Activated CD8-positive, alpha-beta T cell treated with anti-CD3 and anti-CD28 coated beads, Interleukin-2, amount 10 ng/mL, durations not matched to agents 7 days and 5 days (primary cell): ENCODE results near the gene WDR19. TPM values are rescaled to one million over a fixed set of nuclear protein-coding genes. Genes with fewer than 3 reads are reported as not detected.
"Not testable (repeated sequence)": the region's sequence is repeated elsewhere in the genome, so short reads cannot be mapped to it uniquely, and the experiment has no call there.

Source experiments
- ATAC-seq: fragments of 150-1000 bp; cut with Tn5 transposase; one replicate; pipeline ENCODE4 v1.10.0; 2021; ENCODE audit warnings: moderate library complexity
- CTCF ChIA-PET: fragments of 350-600 bp; sonication (Branson Sonifier 250); formaldehyde crosslinking; loops from one replicate; lab custom pipeline; 2021; ENCODE audit warnings: antibody characterized with exemption; lab: Charles Lee
- POLR2A ChIA-PET: fragments of 350-600 bp; sonication (Branson Sonifier 250); formaldehyde crosslinking; loops from one replicate; lab custom pipeline; 2021; ENCODE audit warnings: antibody characterized with exemption; lab: Charles Lee
- DNase-seq: peaks from one replicate; pipeline ENCODE4 v3.0.0-alpha.2; 2020
- H3K27ac Mint-ChIP-seq: one replicate; pipeline ENCODE4 v1.8.0; 2021; ENCODE audit warnings: mild to moderate bottlenecking, mixed read lengths
- H3K27me3 Mint-ChIP-seq: one replicate; pipeline ENCODE4 v1.8.0; 2021; ENCODE audit warnings: low read depth, mixed read lengths
- H3K36me3 Mint-ChIP-seq: one replicate; pipeline ENCODE4 v1.8.0; 2021; ENCODE audit warnings: low read depth, mixed read lengths
- H3K4me1 Mint-ChIP-seq: one replicate; pipeline ENCODE4 v1.8.0; 2021; ENCODE audit warnings: low read depth, mixed read lengths
- H3K4me3 Mint-ChIP-seq: one replicate; pipeline ENCODE4 v1.8.0; 2021; ENCODE audit warnings: mild to moderate bottlenecking, mixed read lengths
- H3K9me3 Mint-ChIP-seq: one replicate; pipeline ENCODE4 v1.8.0; 2022; ENCODE audit warnings: mixed read lengths; ENCODE audit not compliant: insufficient read depth
- total RNA-seq, 2 experiments: library from RNA; stranded (reverse); gene quantifications; one replicate each; pipeline ENCODE4 v1.2.3, GENCODE V29; 2021

Gene WDR19
- total RNA-seq, 2 experiments from 2014 or later, result 6.0 to 6.5 TPM

DNA sequence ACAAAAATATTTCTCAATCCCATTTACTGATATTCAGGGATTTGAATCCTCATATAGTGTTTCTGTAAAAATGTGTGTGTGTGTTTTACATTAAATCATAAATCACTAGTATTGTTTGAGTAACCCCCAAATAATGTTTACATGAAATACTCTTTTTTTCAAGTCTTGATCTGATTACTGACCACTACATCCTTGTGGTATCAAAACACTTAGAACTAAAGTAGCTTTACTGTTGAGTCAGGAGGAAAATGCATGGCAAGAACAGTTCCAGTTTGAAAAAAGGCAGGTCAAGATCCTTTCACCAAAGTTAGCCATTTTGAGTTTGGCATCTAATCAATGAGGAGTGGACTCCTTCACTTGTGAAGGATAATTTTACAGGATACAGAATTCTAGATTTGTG lies 3.6 kb upstream of the WDR19 start:
- ChIA-PET POLR2A (no interaction called here), CTCF (interaction anchor here (2.3 kb wide), 1 partner anchor 276 kb away, joined by 6 read pairs; no protein-coding TSS in a partner anchor)
- no peak for ATAC-seq
- Mint-ChIP-seq H3K4me1 (peaks cover 10% of the 10 kb centered on the region), H3K27ac (no peak overlapping the region), H3K4me3 (no peak overlapping the region), H3K27me3 (peaks cover 21% of the 10 kb centered on the region), H3K9me3 (no peaks in the 10 kb centered on the region), H3K36me3 (no peaks in the 10 kb centered on the region)
- DNase-seq, result no peak

DNA sequence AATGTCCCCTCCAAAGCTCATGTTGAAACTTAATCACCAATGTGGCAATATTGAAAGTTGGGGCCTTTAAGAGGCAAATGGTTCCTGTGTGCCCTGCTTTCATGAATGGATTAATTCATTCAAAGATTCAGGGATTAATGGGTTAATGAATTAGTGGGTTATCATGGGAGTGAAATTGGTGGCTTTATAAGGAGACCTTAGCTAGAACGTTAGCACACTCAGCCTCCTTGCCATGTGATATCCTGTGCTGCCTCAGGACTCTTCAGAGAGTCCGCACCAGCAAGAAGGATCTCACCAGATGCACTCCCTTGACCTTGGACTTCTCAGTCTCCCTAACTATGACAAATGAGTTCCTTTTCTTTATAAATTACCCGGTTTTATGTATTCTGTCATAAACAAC lies 2.6 kb upstream of the WDR19 start:
- H3K27ac Mint-ChIP-seq, result no peak overlapping the region
- ChIA-PET CTCF (interaction anchor here (2.3 kb wide), 1 partner anchor 277 kb away, joined by 6 read pairs; no protein-coding TSS in a partner anchor), POLR2A (no interaction called here)
- H3K9me3 Mint-ChIP-seq, result no peaks in the 10 kb centered on the region
- DNase-seq (no peak), ATAC-seq (no peak)
- H3K4me1 Mint-ChIP-seq, result peaks cover 11% of the 10 kb centered on the region
- H3K4me3 Mint-ChIP-seq, result no peak overlapping the region
- H3K36me3 Mint-ChIP-seq, result no peaks in the 10 kb centered on the region
- peaks cover 16% of the 10 kb centered on the region for H3K27me3 Mint-ChIP-seq

GRCh38 chr4:39180629-39181028 lies 1.7 kb upstream of the WDR19 start:
- CTCF ChIA-PET, result not testable (repeated sequence)

GRCh38 chr4:39181520-39181904 lies 817 bp upstream of the WDR19 start:
- H3K4me1 Mint-ChIP-seq, result peaks cover 11% of the 10 kb centered on the region
- DNase-seq, result no peak
- H3K27ac Mint-ChIP-seq, result no peak overlapping the region
- H3K9me3 Mint-ChIP-seq, result no peaks in the 10 kb centered on the region
- CTCF ChIA-PET, result interaction anchor here (0.7 to 1.7 kb wide), 10 partner anchors 10 to 519 kb away, joined by 3 to 6 read pairs (median 4); partner anchors contain the start of gene TLR1
- H3K36me3 Mint-ChIP-seq, result no peaks in the 10 kb centered on the region
- POLR2A ChIA-PET, result interaction anchor here (1.2 kb wide), 1 partner anchor 277 kb away, joined by 3 read pairs; the partner anchor contains the start of genes LIAS and RPL9
- no peak for ATAC-seq
- H3K4me3 Mint-ChIP-seq, result no peak overlapping the region
- H3K27me3 Mint-ChIP-seq, result peaks cover 6% of the 10 kb centered on the region

More at GRCh38 chr4:39180629-39181028, 1.7 kb upstream of the WDR19 start:
- H3K4me3 Mint-ChIP-seq, POLR2A ChIA-PET, H3K9me3 Mint-ChIP-seq, DNase-seq, ATAC-seq, H3K27me3 Mint-ChIP-seq, H3K27ac Mint-ChIP-seq, H3K36me3 Mint-ChIP-seq: not testable (repeated sequence)
- H3K4me1 Mint-ChIP-seq, result peaks cover 11% of the 10 kb centered on the region

- H3K4me1 Mint-ChIP-seq, result no peaks in the 10 kb centered on the region
- ChIA-PET POLR2A (no interaction called here), CTCF (interaction anchor here (1.0 kb wide), 1 partner anchor 18 kb away, joined by 3 read pairs; no protein-coding TSS in a partner anchor)
- H3K27ac Mint-ChIP-seq, result no peak overlapping the region
- DNase-seq (no peak), ATAC-seq (no peak)
- no peaks in the 10 kb centered on the region for H3K9me3 Mint-ChIP-seq
- peaks cover 2% of the 10 kb centered on the region for H3K36me3 Mint-ChIP-seq
- no peaks in the 10 kb centered on the region for H3K27me3 Mint-ChIP-seq
- no peak overlapping the region for H3K4me3 Mint-ChIP-seq
Measured at GRCh38 chr4:39201963-39202362, 19.6 kb downstream of the WDR19 start.

GRCh38 chr4:39204543-39204942 lies 22.2 kb downstream of the WDR19 start:
- no peaks in the 10 kb centered on the region for H3K4me1 Mint-ChIP-seq
- no peaks in the 10 kb centered on the region for H3K27me3 Mint-ChIP-seq
- CTCF ChIA-PET, result interaction anchor here (1.2 to 1.3 kb wide), 2 partner anchors 113 to 343 kb away, joined by 3 read pairs; no protein-coding TSS in a partner anchor
- ATAC-seq (no peak), DNase-seq (no peak)
- POLR2A ChIA-PET, result no interaction called here
- H3K9me3 Mint-ChIP-seq, result no peaks in the 10 kb centered on the region
- H3K4me3 Mint-ChIP-seq, result no peak overlapping the region
- no peak overlapping the region for H3K27ac Mint-ChIP-seq
- peaks cover 3% of the 10 kb centered on the region for H3K36me3 Mint-ChIP-seq

DNA sequence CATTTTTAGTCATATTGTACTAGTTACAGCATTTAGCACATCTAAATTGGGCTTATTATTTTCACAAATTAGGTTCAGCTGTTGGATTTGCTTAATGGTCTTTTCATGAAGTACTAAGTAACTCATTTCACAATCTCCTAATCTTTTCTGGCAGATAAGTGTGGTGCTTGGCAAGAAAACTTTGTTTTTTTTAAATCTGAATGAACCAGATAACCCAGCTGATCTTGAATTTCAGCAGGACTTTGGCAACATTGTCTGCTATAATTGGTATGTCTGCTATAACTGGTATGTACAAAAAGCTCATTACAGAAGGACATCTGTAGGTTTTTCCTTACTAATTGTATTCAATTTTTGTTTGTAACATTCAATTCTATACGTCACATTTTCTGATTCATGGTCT lies 22.7 kb downstream of the WDR19 start:
- POLR2A ChIA-PET, result interaction anchor here (0.6 kb wide), 1 partner anchor 765 kb away, joined by 5 read pairs; no protein-coding TSS in a partner anchor
- Mint-ChIP-seq H3K27ac (no peak overlapping the region), H3K9me3 (no peaks in the 10 kb centered on the region), H3K4me1 (no peaks in the 10 kb centered on the region), H3K36me3 (peaks cover 3% of the 10 kb centered on the region), H3K4me3 (no peak overlapping the region), H3K27me3 (no peaks in the 10 kb centered on the region)
- CTCF ChIA-PET, result interaction anchor here (1.2 to 1.3 kb wide), 2 partner anchors 113 to 344 kb away, joined by 3 read pairs; no protein-coding TSS in a partner anchor
- DNase-seq (no peak), ATAC-seq (no peak)

- POLR2A ChIA-PET, result interaction anchor here (0.6 kb wide), 1 partner anchor 764 kb away, joined by 5 read pairs; no protein-coding TSS in a partner anchor
- CTCF ChIA-PET, result interaction anchor here (0.7 to 1.3 kb wide), 3 partner anchors 112 to 719 kb away, joined by 3 read pairs; no protein-coding TSS in a partner anchor
- Mint-ChIP-seq H3K27ac (no peak overlapping the region), H3K4me1 (no peaks in the 10 kb centered on the region), H3K9me3 (no peaks in the 10 kb centered on the region), H3K4me3 (no peak overlapping the region), H3K27me3 (no peaks in the 10 kb centered on the region), H3K36me3 (peaks cover 3% of the 10 kb centered on the region)
- DNase-seq, result no peak
- ATAC-seq, result no peak
Measured at GRCh38 chr4:39205476-39205875, 23.1 kb downstream of the WDR19 start.

GRCh38 chr4:39227906-39228305 lies 45.6 kb downstream of the WDR19 start:
- Mint-ChIP-seq H3K27me3 (no peaks in the 10 kb centered on the region), H3K9me3 (no peaks in the 10 kb centered on the region), H3K36me3 (no peaks in the 10 kb centered on the region), H3K4me3 (no peak overlapping the region), H3K27ac (no peak overlapping the region), H3K4me1 (no peaks in the 10 kb centered on the region)
- ChIA-PET POLR2A (no interaction called here), CTCF (no interaction called here)
- no peak for DNase-seq
- ATAC-seq, result no peak

GRCh38 chr4:39228377-39228776 lies 46.0 kb downstream of the WDR19 start:
- Mint-ChIP-seq H3K4me1 (no peaks in the 10 kb centered on the region), H3K9me3 (no peaks in the 10 kb centered on the region), H3K27ac (no peak overlapping the region), H3K4me3 (no peak overlapping the region), H3K27me3 (no peaks in the 10 kb centered on the region), H3K36me3 (no peaks in the 10 kb centered on the region)
- DNase-seq (no peak), ATAC-seq (no peak)
- CTCF ChIA-PET, result no interaction called here
- POLR2A ChIA-PET, result no interaction called here

- ATAC-seq (no peak), DNase-seq (no peak)
- ChIA-PET CTCF (no interaction called here), POLR2A (no interaction called here)
- H3K27ac Mint-ChIP-seq, result no peak overlapping the region
- no peaks in the 10 kb centered on the region for H3K27me3 Mint-ChIP-seq
- H3K4me3 Mint-ChIP-seq, result no peak overlapping the region
- no peaks in the 10 kb centered on the region for H3K9me3 Mint-ChIP-seq
- H3K36me3 Mint-ChIP-seq, result no peaks in the 10 kb centered on the region
- no peaks in the 10 kb centered on the region for H3K4me1 Mint-ChIP-seq
Measured at GRCh38 chr4:39230462-39230861, 48.1 kb downstream of the WDR19 start.

DNA sequence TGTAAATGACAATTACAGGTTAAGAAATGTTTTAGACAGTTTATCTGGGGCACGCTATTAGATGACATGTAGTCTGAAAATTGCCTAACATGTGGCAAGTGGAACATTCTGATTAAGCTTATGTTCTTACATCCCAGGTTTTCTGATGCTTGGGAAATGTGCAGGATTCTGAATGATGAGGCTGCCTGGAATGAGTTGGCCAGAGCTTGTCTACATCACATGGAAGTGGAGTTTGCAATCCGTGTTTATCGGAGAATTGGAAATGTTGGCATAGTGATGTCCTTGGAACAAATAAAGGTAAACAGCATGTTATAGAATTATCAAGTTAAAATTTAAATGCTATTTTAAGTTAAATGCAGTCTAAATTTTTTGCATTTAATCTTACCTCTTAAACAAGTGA lies 49.3 kb downstream of the WDR19 start:
- POLR2A ChIA-PET, result no interaction called here
- H3K9me3 Mint-ChIP-seq, result no peaks in the 10 kb centered on the region
- CTCF ChIA-PET, result no interaction called here
- H3K27me3 Mint-ChIP-seq, result no peaks in the 10 kb centered on the region
- no peak overlapping the region for H3K4me3 Mint-ChIP-seq
- H3K36me3 Mint-ChIP-seq, result no peaks in the 10 kb centered on the region
- H3K4me1 Mint-ChIP-seq, result no peaks in the 10 kb centered on the region
- no peak overlapping the region for H3K27ac Mint-ChIP-seq
- DNase-seq (no peak), ATAC-seq (no peak)
